ENCODE data around the gene PELI3. TPM values are rescaled to one million over a fixed set of nuclear protein-coding genes. Genes with fewer than 3 reads are reported as not detected.
"Not testable (repeated sequence)": the region's sequence is repeated elsewhere in the genome, so short reads cannot be mapped to it uniquely, and the experiment has no call there.

PELI3 gene
- total and polyA plus RNA-seq, 2 of the 8 experiments (the other 6 are each of a cell fraction or from before 2014, with no cell fraction given): 5.2 to 7.6 TPM

- TF ChIP-seq RAD21 (IDR thresholded peaks at IDR 0.05 in 1 of 2, conservative IDR thresholded peaks at IDR 0.05 in 1 of 2; ENCODE audit: low read depth in 2 of 2, low read length in 2 of 2): peak; percentile 91 to 94
Measured at GRCh38 chr11:66429983-66430602, 36.6 kb upstream of the PELI3 start (continued).

GRCh38 chr11:66431287-66431686, 35.4 kb upstream of the PELI3 start:
- H2BK20ac ChIP-seq (ENCODE audit: low read length); H3K23me2 ChIP-seq (ENCODE audit: low read depth, low read length); H2BK5ac ChIP-seq (ENCODE audit: low read depth, low read length); H3K4me3 ChIP-seq (ENCODE audit: extremely low read depth in 1 of 4, insufficient read depth in 2 of 4, low read depth in 3 of 4, low read length in 4 of 4); H4K5ac ChIP-seq (ENCODE audit: insufficient read length, low read depth, low read length); FAIRE-seq; H4K20me1 ChIP-seq (replicated peaks in 1 of 2; ENCODE audit: control insufficient read depth in 1 of 2, insufficient read depth in 2 of 2, low read length in 2 of 2); H4K91ac ChIP-seq (replicated peaks; ENCODE audit: insufficient read length, low read length); H3K18ac ChIP-seq (ENCODE audit: extremely low read depth, low read length); H4K8ac ChIP-seq (ENCODE audit: extremely low read depth, insufficient read depth, low read length); H2BK120ac ChIP-seq (replicated peaks; ENCODE audit: low read depth, low read length); H3K56ac ChIP-seq (replicated peaks; ENCODE audit: insufficient read length, low read depth, low read length); H3K27ac ChIP-seq (ENCODE audit: low read depth, low read length); H3K27me3 ChIP-seq (replicated peaks in 1 of 4; ENCODE audit: control insufficient read depth in 3 of 4, extremely low read depth in 1 of 4, insufficient read depth in 3 of 4, low read length in 3 of 4); H3K79me2 ChIP-seq (ENCODE audit: control insufficient read depth in 1 of 2, insufficient read depth in 2 of 2, low read length in 2 of 2); H3K4ac ChIP-seq (replicated peaks; ENCODE audit: insufficient read length, low read depth, low read length); H3K79me1 ChIP-seq (ENCODE audit: low read depth, low read length); H2BK12ac ChIP-seq (ENCODE audit: low read depth, low read length); H3K14ac ChIP-seq (ENCODE audit: insufficient read length); H3K4me1 ChIP-seq (replicated peaks in 1 of 4; ENCODE audit: control insufficient read depth in 3 of 4, insufficient read depth in 4 of 4, low read length in 3 of 4); DNase-seq (ENCODE audit: low read depth in 1 of 2, low spot score in 2 of 2); H3K9ac ChIP-seq (replicated peaks in 1 of 4; ENCODE audit: extremely low read depth in 1 of 4, low read depth in 3 of 4, low read length in 3 of 4); H3K4me2 ChIP-seq (ENCODE audit: insufficient read depth in 1 of 2, low read depth in 2 of 2, low read length in 2 of 2); H2AFZ ChIP-seq (ENCODE audit: low read length); H2AK5ac ChIP-seq (ENCODE audit: low read depth, low read length); H2BK15ac ChIP-seq (ENCODE audit: low read length); H3K9me3 ChIP-seq (ENCODE audit: insufficient read depth in 2 of 2, low read depth in 1 of 2, low read length in 1 of 2); H3K23ac ChIP-seq (ENCODE audit: insufficient read length): not testable (repeated sequence)
- CTCF ChIA-PET (ENCODE audit: partially characterized antibody): interaction anchor here (0.7 to 13.7 kb wide), 11 partner anchors 7 to 87 kb away, joined by 3 to 259 read pairs (median 4); partner anchors contain the start of genes BRMS1, MRPL11 and NPAS4
- H3K36me3 ChIP-seq (ENCODE audit: control insufficient read depth in 2 of 4, insufficient read depth in 4 of 4, low read length in 3 of 4): peaks cover 2 to 14% (median 10%) of the 10 kb centered on the region in 4 experiments; a peak in 6 of 8 replicates
- POLR2A ChIA-PET (ENCODE audit: partially characterized antibody): interaction anchor here (0.7 to 1.2 kb wide), 3 partner anchors 23 to 130 kb away, joined by 3 to 6 read pairs (median 3); no protein-coding TSS in a partner anchor
